K562 (cell line): ENCODE data around the gene GRAMD4.

ENCODE experiments used
- EP300 ChIP-seq: IDR thresholded peaks from 2 replicates; pipeline ENCODE4 v1.6.1; 2012; ENCODE audit warnings: low read length, improper control_type of control experiment
- MCM2 ChIP-seq: fragments of 450-650 bp; IDR thresholded peaks from 2 replicates; pipeline ENCODE4 v1.6.1; 2017; ENCODE audit warnings: low read depth, mild to moderate bottlenecking
- TAF9B ChIP-seq: fragments of 450-650 bp; IDR thresholded peaks from 2 replicates; pipeline ENCODE4 v1.6.1; 2018; ENCODE audit warnings: mild to moderate bottlenecking; ENCODE audit not compliant: partially characterized antibody
- TF ChIP-seq, protein P1 (sequence below): sonication (generic); formaldehyde crosslinking; IDR thresholded peaks from 2 replicates; pipeline ENCODE4 v1.8.1; 2023; ENCODE audit warnings: mild to moderate bottlenecking, missing genetic modification reagents, moderate library complexity
- TF ChIP-seq, protein P2 (sequence below): sonication (generic); IDR thresholded peaks from 2 replicates; pipeline ENCODE4 v1.6.1; 2016

- TF ChIP-seq, protein P1, sequence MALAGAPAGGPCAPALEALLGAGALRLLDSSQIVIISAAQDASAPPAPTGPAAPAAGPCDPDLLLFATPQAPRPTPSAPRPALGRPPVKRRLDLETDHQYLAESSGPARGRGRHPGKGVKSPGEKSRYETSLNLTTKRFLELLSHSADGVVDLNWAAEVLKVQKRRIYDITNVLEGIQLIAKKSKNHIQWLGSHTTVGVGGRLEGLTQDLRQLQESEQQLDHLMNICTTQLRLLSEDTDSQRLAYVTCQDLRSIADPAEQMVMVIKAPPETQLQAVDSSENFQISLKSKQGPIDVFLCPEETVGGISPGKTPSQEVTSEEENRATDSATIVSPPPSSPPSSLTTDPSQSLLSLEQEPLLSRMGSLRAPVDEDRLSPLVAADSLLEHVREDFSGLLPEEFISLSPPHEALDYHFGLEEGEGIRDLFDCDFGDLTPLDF (CRISPR knock-in tag): no peak
- TF ChIP-seq TAF9B: no peak
- no peak for TF ChIP-seq EP300
- TF ChIP-seq, protein P2, sequence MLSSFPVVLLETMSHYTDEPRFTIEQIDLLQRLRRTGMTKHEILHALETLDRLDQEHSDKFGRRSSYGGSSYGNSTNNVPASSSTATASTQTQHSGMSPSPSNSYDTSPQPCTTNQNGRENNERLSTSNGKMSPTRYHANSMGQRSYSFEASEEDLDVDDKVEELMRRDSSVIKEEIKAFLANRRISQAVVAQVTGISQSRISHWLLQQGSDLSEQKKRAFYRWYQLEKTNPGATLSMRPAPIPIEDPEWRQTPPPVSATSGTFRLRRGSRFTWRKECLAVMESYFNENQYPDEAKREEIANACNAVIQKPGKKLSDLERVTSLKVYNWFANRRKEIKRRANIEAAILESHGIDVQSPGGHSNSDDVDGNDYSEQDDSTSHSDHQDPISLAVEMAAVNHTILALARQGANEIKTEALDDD: no peak
- TF ChIP-seq MCM2: no peak
These were observed 25.3 kb upstream of the GRAMD4 start for GRCh38 chr22:46594947-46595298.
